ENCODE results near the gene TSPEAR.

The TSPEAR gene

GRCh38 chr21:44710294-44710665 is 1.1 kb downstream of the TSPEAR start:
- in situ Hi-C loops (cut with MboI; ENCODE audit: low pct_unique_long_range_greater_than_20kb, low sequenced_read_pairs, unreplicated experiment), result loop anchor here (10.0 kb wide), 1 partner anchor 65 kb away; no protein-coding TSS in a partner anchor
- TF ChIP-seq, protein P1, sequence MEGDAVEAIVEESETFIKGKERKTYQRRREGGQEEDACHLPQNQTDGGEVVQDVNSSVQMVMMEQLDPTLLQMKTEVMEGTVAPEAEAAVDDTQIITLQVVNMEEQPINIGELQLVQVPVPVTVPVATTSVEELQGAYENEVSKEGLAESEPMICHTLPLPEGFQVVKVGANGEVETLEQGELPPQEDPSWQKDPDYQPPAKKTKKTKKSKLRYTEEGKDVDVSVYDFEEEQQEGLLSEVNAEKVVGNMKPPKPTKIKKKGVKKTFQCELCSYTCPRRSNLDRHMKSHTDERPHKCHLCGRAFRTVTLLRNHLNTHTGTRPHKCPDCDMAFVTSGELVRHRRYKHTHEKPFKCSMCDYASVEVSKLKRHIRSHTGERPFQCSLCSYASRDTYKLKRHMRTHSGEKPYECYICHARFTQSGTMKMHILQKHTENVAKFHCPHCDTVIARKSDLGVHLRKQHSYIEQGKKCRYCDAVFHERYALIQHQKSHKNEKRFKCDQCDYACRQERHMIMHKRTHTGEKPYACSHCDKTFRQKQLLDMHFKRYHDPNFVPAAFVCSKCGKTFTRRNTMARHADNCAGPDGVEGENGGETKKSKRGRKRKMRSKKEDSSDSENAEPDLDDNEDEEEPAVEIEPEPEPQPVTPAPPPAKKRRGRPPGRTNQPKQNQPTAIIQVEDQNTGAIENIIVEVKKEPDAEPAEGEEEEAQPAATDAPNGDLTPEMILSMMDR (IDR thresholded peaks at IDR 0.05; ENCODE audit: extremely low read depth, insufficient read depth, missing control alignments), result no peak
- no peak for DNase-seq (ENCODE audit: low spot score)

DNA sequence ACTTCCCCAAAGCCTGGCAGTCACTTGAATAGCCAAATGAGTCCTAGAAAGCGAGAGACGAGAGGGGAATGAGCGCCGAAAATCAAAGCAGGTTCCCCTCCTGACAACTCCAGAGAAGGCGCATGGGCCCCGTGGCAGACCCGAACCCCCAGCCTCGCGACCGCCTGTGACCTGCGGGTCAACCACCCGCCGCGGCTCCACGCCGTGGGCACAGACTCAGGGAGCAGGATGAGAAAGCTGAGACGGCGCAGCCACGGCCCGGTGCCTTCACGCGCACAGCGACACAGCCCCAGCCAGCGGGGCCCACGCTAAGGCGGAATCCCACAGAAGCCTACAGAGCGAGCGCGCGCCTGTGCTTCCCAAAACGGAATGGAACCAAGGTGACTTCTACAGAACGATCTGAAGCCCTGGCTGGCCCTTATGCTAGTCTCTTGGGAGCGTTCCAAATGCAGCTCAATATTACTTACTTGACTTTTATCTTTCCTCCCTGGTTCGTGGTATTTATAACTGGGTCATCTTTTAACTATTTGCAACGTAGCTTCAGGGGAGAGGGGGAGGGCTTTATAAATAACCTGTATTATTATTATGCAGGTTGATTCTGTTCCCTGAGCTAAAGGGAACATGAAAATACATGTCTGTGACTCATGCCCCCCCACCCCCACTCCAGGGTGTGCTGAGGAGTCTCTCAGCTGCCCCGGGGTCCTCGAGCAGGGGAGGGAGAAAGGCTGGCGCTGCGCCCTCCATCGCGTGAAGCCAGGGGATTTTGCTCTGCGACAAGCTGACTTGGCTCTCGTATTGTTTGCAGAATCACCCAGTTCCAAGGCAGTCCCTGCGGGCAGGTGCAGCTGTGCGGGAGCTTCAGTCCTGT is 1.7 kb downstream of the TSPEAR start:
- DNase-seq (ENCODE audit: low spot score), result no peak
- in situ Hi-C loops (cut with MboI; ENCODE audit: low pct_unique_long_range_greater_than_20kb, low sequenced_read_pairs, unreplicated experiment), result loop anchor here (10.0 kb wide), 1 partner anchor 65 kb away; no protein-coding TSS in a partner anchor

DNA sequence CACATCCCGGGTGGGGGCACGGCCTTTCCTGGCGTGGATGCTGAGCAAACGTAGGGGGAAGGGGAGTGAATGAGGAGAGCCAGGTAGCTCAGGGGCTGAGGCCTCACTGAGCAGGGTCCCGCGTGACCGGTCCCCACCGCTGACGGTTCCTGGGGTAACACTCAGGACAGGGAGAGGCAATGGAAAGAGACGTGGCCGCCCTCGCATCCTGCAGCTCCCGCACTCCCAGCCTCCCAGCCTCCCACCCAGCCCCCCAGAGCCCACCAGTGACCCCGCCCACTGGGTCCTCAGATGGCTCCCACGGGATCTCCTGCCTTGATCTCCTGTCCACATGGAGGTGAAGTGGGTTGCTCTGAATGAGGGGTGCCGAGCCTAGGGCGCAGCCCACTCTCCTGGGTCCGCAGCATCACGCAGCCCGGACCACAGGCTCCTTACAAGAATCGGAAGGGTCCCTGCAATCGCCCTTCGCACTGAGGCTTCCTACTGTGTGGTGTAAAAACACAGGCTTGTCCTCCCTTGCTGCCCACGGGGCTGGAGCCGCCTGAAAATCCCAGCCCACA is 2.4 kb downstream of the TSPEAR start:
- TF ChIP-seq, protein P1 (IDR thresholded peaks at IDR 0.05; ENCODE audit: extremely low read depth, insufficient read depth, missing control alignments), result no peak
- in situ Hi-C loops (cut with MboI; ENCODE audit: low pct_unique_long_range_greater_than_20kb, low sequenced_read_pairs, unreplicated experiment), result no loop called here
- DNase-seq (ENCODE audit: low spot score), result no peak

More for the DNA sequence above, 1.7 kb downstream of the TSPEAR start:
- TF ChIP-seq, protein P1 (IDR thresholded peaks at IDR 0.05; ENCODE audit: extremely low read depth, insufficient read depth, missing control alignments), result no peak

GRCh38 chr21:44708213-44708865 is 3.0 kb downstream of the TSPEAR start:
- in situ Hi-C loops (cut with MboI; ENCODE audit: low pct_unique_long_range_greater_than_20kb, low sequenced_read_pairs, unreplicated experiment), result no loop called here
- DNase-seq (ENCODE audit: low spot score), result no peak

GRCh38 chr21:44706706-44707581 is 4.4 kb downstream of the TSPEAR start:
- peak; percentile 21 for DNase-seq (ENCODE audit: low spot score)
- TF ChIP-seq, protein P1 (IDR thresholded peaks at IDR 0.05; ENCODE audit: extremely low read depth, insufficient read depth, missing control alignments), result no peak
- in situ Hi-C loops (cut with MboI; ENCODE audit: low pct_unique_long_range_greater_than_20kb, low sequenced_read_pairs, unreplicated experiment), result no loop called here

More at GRCh38 chr21:44708213-44708865, 3.0 kb downstream of the TSPEAR start:
- TF ChIP-seq, protein P1 (IDR thresholded peaks at IDR 0.05; ENCODE audit: extremely low read depth, insufficient read depth, missing control alignments), result no peak

Measured in GM13977 (cell line).